Cerebellar nuclear complex (tissue), 1 donor: ENCODE data around the gene TFCP2L1.

ENCODE experiments used
- DNase-seq, 2 experiments: peaks; one replicate each; lab custom pipeline; 2025; lab: John Stamatoyannopoulos, UW

TFCP2L1 gene

DNA sequence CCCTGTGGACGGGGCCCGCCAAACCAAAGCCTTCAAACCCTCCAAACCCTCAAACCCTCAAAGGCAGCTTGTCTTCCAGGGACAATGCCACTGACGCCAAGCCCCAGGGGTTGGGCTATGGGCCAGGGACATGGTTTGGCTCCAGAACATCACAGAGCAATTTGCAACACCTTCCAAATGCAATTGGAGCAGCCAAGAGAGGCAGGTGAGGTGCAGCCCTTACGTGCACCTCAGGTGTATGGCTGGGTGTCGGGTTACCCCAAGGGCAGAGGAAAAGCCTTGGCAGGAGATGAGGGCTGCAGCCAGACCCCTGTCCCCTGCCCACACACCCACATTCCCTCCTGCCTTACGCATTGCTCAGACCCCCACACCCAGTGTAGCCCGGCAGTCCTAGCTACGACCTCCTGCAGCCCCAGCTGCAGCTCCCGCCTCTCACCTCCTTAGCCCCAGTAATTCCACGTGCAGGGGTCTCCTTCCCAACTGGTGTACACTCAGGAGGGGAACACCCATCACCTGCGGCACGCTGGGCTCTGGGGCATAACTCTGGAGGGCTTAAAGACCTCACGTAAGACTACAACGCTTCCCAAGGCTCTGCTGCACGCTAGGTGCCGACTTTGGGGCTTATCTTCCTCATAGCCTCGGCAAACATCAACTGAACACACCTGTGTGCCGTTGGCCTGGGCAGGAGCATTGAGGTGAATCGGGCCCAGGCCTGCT, 88.7 kb downstream of the TFCP2L1 start:
- DNase-seq, result no peak

- DNase-seq, result no peak
Observed at GRCh38 chr2:121195036-121195435, 90.0 kb downstream of the TFCP2L1 start.

GRCh38 chr2:121194626-121195025, 90.4 kb downstream of the TFCP2L1 start:
- no peak for DNase-seq

DNA sequence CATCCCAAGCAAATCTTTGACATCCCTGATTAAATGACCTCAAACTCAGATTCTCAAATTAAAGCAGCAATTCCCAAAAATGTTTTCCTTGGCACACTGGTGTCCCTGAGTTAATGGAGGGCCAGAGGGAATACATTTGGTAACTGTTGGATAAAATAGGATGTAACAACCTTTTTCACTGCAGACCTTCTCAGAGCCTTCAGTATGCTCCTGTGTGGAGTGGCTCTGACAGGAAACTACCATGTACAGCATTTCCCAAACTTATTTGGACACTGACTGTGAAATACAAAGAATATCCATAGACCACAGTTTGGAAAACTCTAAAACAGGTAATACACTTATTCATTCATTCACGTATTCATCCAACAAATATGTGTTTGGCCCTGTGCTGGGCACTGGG, 91.8 kb downstream of the TFCP2L1 start:
- no peak for DNase-seq

DNA sequence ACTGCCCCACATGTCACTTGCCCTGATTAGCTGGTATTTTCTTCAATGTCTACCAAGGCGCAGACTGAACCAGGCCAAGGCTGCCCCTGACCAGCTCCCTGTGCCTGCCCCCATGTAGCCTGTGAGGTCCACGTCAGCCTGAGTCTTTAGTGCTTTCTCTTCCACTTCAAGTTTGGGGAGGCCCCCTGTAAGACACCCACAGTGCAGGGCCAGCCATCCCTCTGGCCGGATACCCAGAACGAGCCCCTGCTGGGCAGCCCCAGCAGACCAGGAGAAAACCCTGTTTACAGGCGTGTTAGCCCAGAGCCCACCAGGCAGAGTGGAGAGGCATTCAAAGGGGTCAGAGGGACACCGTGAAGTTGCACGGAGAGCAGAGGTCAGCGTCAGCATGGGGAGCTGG, 92.4 kb downstream of the TFCP2L1 start:
- no peak for DNase-seq

DNA sequence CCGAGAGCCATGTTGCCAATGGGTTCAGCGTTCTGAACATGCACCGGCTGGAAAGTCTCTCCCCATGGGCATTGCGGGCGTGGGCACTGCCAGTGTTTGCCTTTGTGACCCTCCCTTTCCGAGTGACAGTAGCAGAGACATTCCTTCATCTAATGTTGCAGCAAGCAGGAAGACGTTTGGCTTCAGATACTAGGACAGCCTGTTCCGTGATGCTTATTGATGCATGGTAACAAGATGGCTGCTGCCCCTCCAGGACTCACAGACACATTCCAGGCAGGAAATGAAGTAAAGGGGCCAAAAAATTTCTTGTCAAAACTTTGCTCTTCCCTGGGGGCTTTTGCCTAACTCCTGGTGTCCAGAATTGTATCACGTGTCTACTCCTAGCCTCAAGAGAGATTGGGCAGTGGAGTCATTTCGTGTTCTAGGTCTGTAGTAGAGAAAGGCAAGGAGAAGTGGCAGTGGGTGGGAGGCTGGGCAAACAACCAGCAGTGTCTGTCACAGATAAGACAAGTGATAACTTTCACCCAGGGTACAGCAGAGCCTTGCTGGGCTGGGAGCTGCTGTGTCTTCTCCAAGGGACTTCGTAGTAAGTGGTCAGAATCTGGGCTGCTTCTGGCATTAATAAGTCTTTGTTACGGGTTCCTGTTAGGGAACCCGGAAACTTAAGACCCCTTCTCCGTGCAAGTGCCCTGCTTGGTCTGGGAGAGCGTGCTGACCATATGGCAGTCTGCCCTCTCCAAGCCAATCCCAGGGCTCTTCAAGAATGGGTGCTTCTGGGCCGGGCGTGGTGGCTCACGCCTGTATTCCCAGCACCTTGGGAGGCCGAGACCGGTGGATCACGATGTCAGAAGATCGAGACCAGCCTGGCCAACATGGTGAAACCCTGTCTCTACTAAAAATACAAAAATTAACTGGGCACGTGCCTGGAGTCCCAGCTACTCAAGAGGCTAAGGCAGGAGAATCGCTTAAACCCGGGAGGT, 93.5 kb downstream of the TFCP2L1 start:
- DNase-seq, result no peak

DNA sequence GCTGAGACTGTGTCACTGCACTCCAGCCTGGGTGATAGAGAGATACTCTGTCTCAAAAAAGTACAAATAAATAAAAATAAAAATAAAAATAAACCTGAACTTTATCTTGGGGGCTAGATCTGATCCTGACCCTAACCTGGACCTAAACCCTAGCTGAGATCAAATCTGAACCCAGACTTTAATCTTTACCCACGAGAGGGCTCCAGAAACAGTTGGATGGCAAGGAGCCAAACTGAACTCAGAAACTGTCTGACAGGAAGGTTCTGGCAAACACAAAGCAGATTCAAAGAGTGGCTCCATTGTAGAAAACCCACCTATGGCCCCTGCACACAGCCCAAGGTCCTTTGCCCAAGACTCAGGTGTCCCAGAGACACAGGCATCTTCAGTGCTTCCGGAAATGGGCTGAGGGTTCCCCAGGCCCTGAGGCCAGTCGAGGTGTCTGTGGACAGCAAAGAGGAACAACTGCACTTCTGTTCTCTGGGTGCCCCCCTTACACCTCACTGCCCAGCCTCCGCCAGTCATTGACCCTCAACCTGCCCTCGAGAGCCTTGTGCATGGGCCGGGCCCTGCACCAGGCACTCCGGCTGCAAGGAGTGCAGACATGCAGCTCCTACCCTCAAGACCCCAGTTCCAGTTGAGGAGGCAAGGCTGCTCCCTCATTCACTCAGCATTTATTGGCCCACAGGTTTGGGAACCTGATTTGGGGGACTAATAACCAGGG, 95.2 kb downstream of the TFCP2L1 start:
- DNase-seq, result no peak

DNA sequence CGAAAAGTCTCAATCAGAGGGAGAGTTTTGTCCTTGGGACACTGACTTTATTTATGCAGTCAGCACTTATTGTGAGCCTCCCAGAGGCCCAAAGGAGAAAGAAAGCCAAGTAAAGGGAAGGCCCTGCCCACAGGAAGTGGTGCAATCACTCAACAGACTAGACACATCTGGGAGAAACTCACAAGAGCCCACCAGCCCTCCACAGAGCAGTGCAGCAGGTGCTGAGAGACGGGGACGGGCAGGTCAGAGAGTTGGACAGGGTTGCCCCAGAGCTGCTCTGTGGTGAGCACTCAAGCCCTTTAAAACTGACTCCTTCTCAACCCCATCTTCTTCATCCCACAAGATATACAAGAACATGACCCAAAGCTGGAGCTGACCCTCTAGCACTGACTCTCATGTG, 96.0 kb downstream of the TFCP2L1 start:
- no peak for DNase-seq

- DNase-seq, result no peak
Observed at GRCh38 chr2:121187982-121188411, 97.0 kb downstream of the TFCP2L1 start.

GRCh38 chr2:121187351-121187981, 97.5 kb downstream of the TFCP2L1 start:
- no peak for DNase-seq

- DNase-seq, result no peak
Observed at GRCh38 chr2:121186261-121186660, 98.7 kb downstream of the TFCP2L1 start.

DNA sequence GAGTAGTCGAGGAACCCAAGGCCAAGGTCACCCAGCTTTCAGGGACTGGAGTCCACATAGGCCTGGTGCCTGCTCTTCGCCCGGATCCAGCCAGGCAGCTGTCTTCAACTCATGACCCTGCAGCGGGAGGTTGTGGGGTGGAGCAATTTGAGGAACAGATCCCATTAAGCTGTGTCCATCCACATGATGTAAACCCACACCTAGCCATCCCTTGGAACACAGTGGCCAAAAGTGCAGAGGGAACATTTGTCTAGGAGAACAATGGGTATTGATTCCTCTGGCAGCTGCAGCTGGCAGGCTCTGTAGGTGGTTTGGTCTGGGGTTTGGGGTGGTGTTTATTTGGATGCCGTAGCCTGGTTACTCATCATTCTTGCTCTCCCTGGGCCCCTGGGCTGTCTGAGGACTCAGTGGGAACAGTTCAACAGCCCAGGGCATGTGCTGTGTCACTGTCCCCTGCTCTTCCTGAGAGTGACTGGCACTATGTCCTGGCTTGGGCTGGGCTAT, 99.4 kb downstream of the TFCP2L1 start:
- no peak for DNase-seq

- DNase-seq, result no peak
Observed at GRCh38 chr2:121185111-121185510, 99.9 kb downstream of the TFCP2L1 start.

DNA sequence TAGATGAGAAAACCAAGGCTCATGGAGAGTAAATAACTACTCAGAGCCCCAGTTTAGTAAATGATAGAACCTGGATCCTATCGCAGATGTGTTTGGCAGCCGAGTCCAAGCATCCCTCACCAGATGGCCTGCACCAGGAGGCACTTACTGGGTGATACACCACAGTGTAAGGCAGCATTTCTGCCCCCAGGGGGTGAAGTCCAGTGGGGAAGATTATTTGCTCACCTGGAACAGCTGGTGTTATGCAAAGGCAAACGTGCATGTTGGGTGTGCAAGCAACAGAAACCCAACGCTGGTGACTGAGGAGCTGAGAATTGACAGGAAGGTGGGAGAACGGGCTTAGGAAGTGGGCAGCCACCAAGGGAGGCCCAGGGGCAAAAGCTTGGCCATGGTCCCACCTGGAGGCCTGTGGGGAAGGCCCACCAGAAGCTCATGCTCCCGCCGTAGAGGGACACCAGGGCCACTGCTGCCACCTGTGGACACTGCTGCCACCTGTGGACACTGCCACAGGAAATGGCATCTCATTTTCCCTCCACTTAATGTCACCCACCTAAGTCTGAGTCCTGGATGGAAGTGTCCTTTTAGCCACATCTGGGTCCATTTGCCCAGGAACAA, 100.6 kb downstream of the TFCP2L1 start:
- no peak for DNase-seq

DNA sequence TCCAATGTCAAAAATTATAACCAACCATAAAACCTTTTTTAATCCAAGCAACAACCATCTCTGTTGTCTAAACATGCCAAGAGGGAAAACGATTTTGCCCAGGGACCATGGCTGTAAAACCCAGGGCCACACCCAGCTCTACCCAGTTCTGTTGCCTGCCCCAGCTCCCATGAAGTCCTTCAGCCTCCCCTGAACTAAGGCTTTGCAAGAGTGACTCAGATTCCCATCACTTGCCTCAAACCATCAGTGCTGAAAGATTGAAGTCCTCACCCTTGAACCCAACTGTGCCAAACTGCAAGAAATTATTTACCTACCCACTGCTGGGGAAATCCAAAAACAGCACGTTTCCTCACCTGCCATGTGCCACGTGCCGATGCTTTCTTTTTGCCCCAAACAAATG, 102.5 kb downstream of the TFCP2L1 start:
- DNase-seq, result no peak

GRCh38 chr2:121179467-121179866, 105.5 kb downstream of the TFCP2L1 start:
- no peak for DNase-seq

DNA sequence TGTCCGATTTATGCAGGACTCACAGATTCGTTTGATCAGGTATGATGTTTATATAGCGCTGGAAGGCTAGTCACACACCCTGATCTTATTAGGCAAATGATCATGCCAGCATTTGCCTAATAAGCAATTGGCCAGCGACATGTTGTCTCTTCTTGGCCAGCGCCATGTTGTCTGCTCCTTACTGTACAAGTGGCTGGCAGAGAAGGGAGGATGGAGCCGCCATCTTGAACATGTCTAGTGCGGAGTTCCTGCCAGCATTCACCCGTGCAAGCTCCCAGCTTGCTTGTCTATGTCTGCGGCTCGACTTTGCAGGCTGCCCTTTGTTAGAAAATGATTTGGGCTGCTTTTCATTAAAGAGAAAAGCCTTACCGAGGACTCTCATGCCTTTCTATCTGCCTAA, 106.3 kb downstream of the TFCP2L1 start:
- no peak for DNase-seq

DNA sequence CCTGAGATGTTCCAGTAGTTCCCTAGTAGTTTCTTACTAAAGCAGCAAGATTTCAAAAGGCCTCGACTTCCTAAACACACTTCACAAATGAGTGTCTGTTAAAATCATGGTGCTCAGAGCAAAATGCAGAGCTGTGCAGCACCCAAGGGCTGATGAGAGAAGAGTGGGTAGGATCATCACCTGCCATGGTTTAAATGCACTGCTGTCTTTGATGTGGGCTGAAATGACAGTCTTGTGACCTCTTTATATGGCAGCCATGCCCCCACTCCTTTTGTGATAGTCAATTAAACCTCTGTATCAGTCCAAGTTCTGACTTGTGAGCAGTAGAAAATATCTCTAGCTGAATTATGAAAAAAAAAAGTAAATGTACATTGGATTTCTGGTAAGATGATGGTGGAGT, 107.1 kb downstream of the TFCP2L1 start:
- DNase-seq, result no peak

- no peak for DNase-seq
Observed at GRCh38 chr2:121175326-121175725, 109.7 kb downstream of the TFCP2L1 start.

DNA sequence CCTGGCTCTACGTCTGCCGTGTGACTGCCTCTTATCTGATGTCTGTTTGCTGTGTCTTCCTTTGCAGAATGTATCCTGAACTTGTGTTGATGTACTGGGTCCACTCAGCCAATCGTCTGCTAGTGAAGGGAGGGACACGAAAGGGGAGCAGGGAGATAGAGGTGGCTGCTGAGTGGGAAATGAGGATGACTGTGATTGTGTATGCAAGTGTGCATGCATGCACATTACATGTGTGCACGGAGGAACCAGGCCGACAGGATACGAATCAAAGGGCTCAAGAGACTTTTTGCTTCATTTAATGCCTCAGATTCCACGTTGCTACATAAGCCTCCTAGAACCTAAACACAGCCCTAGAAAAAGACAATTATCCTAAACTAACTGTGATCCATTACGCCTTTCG, 111.2 kb downstream of the TFCP2L1 start:
- DNase-seq, result no peak

DNA sequence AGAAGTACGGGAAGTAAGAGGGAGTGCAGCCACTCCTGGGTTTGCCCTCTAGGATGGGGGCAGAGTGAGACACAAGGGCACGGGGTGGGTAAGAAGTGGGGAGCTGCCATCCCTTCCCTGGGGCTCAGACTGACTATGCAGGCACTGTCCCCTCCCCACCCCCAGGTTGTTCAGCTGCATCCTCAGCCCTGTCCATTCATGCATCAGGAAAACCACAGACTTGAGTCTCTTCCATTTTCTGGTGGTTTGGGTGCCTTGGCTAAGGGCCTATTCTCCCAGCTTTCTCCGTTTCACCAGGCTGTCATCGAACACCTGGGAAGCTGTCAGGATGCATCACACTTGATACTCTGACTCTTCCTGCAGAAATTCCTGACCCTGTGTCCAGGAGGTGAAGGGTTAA, 111.9 kb downstream of the TFCP2L1 start:
- DNase-seq, result no peak
